Stimulated activated naive CD8-positive, alpha-beta T cell treated with anti-CD3 and anti-CD28 coated beads, Interleukin-15, Interleukin-2, amounts not matched to agents 100 U/mL and 50 U/mL, for 24 hours (primary cell): ENCODE data around the gene EEF1A2.

Experiments
- ATAC-seq: fragments of 150-1000 bp; cut with Tn5 transposase; one replicate; pipeline ENCODE4 v1.10.0; 2021
- DNase-seq: peaks from one replicate; pipeline ENCODE4 v3.0.0; 2021

The EEF1A2 gene

GRCh38 chr20:63498960-63499337 is at the start of gene EEF1A2:
EEF1A2 (minus strand) TSS chr20:63499083; CDS start chr20:63497763, 1,320 bp downstream.
- ATAC-seq = no peak
- DNase-seq = peak; percentile 37

DNA sequence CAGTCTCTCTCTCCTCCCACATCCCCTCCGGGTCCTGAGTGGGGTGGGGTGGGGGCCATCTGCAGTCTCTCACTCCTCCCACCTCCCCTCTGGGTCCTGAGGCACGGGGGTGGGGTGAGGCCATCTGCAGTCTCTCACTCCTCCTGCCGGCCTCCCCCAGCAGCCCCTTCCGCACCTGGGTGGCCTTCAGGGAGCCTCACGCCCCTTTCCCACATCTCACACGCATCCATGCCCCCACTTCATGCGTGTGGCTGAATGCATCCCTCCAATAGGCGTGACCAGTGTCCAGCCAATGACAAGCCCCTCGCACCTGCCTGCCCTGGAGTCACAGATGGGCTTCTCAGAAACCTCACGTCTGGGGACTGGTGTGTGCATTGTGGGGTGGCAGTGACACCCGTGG is 49.7 kb upstream of the EEF1A2 start:
- DNase-seq = no peak
- ATAC-seq = no peak

- ATAC-seq = no peak
These were observed 49.0 kb upstream of the EEF1A2 start, which contains the start of gene SRMS for GRCh38 chr20:63547725-63548480. SRMS (minus strand) TSS chr20:63547749; CDS start chr20:63547463, 286 bp downstream.

DNA sequence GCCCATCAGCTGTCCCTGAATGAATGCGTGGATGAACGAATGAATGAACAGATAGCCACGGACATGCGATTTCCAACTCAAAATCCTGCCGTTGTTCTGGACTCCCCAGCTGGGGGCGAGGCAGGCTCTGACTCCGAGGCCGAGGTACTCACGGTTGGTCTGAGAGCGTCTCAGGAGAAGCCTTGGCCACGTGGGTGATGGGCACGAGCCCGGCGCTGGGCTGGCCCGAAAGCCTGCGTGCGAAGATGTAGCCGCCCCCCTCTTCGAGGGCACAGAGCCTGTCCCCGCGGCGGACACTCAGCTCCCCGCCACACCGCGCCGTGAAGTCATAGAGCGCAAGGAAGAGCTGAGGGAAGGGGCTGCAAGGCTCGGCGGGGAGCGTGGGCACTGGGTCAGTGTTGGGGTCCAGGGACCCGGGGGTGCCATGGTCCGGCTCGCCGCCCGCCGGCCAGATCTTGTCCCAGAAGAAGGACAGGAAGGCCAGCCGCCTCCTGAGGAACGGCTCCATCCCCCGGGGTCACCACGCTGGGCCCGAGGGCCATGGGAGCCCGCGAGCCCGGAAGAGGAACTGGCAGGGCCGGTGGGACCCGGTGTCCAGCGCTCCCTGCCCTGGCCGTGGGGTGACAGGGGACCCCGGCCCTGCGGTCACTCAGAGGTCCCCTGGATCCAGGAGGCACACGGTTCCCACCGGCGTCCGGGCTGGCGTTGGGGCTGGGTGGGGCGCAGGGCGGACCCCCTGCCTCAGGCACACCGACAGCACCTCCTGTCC is 48.3 kb upstream of the EEF1A2 start:
- no peak for ATAC-seq
- no peak for DNase-seq

More at GRCh38 chr20:63547725-63548480, 49.0 kb upstream of the EEF1A2 start, which contains the start of gene SRMS:
- no peak for DNase-seq

GRCh38 chr20:63546256-63546955 is 47.5 kb upstream of the EEF1A2 start:
- ATAC-seq (no peak), DNase-seq (no peak)

- ATAC-seq (no peak), DNase-seq (no peak)
These were observed 46.9 kb upstream of the EEF1A2 start for GRCh38 chr20:63545814-63546213.

DNA sequence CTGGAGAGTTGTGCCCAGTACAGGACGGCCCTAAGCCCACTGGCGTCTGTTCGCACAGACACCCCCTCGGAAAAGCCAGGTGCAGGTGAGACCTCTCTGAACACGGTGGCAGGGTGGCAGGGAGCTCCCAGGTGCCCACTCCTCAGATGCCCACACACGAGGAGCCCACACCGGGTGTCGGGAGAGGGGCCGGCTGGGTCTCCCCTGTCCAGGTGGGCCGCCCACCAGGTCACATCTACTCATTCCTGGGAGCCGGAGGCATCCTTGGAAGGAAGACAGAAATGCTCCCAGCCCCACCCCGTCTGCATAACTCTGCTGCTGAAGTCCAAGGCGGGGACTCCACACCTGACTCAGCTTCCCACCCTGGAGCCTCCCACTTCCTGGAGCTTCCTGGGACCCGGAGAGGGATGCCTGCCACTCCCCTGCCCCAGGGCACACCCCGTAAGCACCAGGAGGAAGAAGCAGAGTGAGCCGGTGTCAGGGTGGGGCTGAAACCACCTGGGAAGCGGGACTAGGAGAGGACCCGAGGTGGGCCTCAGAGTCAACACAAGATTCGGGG is 46.2 kb upstream of the EEF1A2 start:
- DNase-seq = no peak
- ATAC-seq = no peak

DNA sequence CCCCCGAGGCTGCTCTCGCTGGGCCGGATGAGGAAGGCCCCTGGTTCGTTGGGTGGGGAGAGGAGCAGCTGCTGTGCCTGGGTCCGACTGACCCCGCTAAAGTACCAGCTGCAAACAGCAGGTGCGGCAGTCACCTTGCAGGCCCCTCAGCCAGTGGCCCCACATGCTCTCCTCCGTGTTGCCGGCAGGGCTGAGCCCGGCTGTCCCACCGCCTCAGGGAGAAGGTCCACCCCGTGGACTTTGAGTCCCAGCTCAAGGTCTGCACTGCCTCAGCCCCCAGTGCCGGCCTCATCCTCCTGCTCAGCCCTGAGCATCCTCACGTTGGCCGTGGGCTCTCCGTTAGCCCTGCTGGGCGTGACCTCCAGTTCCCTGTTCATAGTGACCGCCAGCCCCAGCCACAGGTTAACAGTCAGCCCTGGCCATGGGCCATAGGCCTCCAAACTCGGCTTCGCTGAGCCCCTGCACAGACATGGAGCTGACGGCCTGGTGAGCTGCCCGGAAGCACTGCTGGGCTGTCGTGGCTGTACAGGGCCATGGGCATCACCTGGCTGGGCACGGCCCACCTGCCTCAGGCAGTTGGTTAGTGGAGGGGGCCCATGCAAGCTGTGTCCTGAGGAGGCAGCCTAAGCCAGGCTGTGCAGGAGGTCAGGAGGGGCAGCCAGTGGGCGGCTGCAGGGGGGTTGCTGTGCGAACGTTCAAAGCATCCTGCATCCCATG is 45.5 kb upstream of the EEF1A2 start:
- ATAC-seq (no peak), DNase-seq (no peak)

DNA sequence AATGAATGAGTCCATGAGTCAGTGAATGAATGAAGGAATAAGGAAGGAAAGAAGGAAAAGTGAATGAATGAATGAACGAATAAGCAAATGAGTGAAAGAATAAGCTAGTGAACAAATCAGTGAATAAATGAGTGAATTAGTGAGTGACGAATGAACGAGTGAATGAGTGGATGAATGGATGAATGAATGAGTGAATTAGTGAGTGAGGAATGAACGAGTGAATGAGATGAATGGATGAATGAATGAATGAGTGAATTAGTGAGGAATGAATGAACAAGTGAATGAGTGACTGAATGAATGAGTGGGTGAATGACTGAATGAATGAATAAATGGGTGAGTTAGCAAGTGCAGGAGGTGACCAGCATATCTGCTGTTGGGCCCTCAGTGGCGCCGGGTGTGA is 44.9 kb upstream of the EEF1A2 start:
- DNase-seq (no peak), ATAC-seq (no peak)

DNA sequence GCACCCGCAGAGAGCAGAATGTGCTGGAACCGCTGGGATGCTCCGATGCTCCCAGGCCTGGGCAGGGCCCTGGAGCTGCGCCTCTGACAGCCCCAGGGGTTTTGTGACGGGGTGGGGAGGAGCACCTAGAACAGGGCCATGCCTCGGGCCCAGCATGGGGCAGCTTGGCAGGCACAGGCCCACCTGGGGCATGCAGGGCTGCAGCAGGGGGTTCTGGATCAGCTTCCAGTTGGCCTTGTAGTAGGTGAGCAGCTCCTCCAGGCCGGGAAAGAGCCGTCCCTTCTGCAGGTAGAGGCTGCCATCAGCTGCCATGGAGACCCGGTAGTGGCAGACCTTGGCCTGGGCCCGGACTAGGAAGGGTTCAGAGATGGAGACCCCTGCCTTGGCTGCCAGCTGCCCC is 44.2 kb upstream of the EEF1A2 start:
- ATAC-seq (no peak), DNase-seq (no peak)

GRCh38 chr20:63542696-63543095 is 43.8 kb upstream of the EEF1A2 start:
- no peak for DNase-seq
- ATAC-seq = no peak

- DNase-seq = no peak
- ATAC-seq = no peak
These were observed 43.2 kb upstream of the EEF1A2 start for GRCh38 chr20:63542031-63542559.

DNA sequence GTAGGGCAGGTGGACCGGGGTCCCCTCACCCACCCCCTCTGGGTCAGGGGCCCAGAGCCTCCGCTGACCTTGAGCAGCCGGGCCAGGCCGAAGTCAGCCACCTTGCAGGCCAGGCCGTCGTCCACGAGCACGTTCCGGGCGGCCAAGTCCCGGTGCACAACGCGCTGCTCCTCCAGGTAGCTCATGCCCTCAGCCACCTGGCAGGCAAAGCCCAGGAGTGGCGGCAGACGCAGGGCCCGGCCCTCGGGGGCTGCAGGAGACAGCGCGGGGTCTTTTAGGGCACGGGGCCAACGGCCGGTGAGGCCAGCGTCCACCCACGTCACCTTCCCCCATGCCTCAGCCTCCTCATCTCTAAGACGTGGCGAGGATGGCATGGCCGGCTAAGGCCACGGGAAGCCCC is 42.5 kb upstream of the EEF1A2 start:
- DNase-seq = no peak
- no peak for ATAC-seq

- DNase-seq (peak; percentile 27), ATAC-seq (no peak)
These were observed 41.7 kb upstream of the EEF1A2 start for GRCh38 chr20:63540417-63541186.

GRCh38 chr20:63539441-63540370 is 40.8 kb upstream of the EEF1A2 start:
- no peak for DNase-seq
- ATAC-seq = no peak

- ATAC-seq = no peak
- no peak for DNase-seq
These were observed 40.2 kb upstream of the EEF1A2 start for GRCh38 chr20:63539092-63539430.

- peak; percentile 48 for DNase-seq
- no peak for ATAC-seq
These were observed 39.6 kb upstream of the EEF1A2 start for GRCh38 chr20:63538204-63539091.

GRCh38 chr20:63537525-63538203 is 38.8 kb upstream of the EEF1A2 start:
- DNase-seq = peak; percentile 95
- peak; percentile 97 for ATAC-seq
